HepG2 (cell line): ENCODE results near the gene C11orf54. TPM values are rescaled to one million over a fixed set of nuclear protein-coding genes. Genes with fewer than 3 reads are reported as not detected.
A peak's percentile ranks its signal among the peaks of the same experiment; 100 is the strongest.

Source experiments
- GATA4 ChIP-seq: sonication (generic); IDR thresholded peaks from 2 replicates; pipeline ENCODE4 v1.6.1; 2016; ENCODE audit warnings: antibody characterized with exemption, low read depth, borderline replicate concordance
- MEF2D ChIP-seq: sonication (generic); formaldehyde crosslinking; IDR thresholded peaks from 2 replicates; pipeline ENCODE4 v1.5.1; 2020; ENCODE audit warnings: mild to moderate bottlenecking, missing genetic modification reagents
- MTA1 ChIP-seq: sonication (generic); formaldehyde crosslinking; IDR thresholded peaks from 2 replicates; pipeline ENCODE4 v1.4.0; 2020; ENCODE audit warnings: missing genetic modification reagents, mild to moderate bottlenecking, borderline replicate concordance
- PHF21A ChIP-seq: sonication (generic); formaldehyde crosslinking; IDR thresholded peaks from 2 replicates; pipeline ENCODE4 v1.5.0; 2020; ENCODE audit warnings: mild to moderate bottlenecking, missing genetic modification reagents
- PRDM4 ChIP-seq: sonication (generic); formaldehyde crosslinking; IDR thresholded peaks from 2 replicates; pipeline ENCODE4 v1.9.0; 2021; ENCODE audit warnings: missing genetic modification reagents, borderline replicate concordance
- PTBP1 ChIP-seq: fragments of 200-400 bp; formaldehyde crosslinking; IDR thresholded peaks from 2 replicates; pipeline ENCODE4 v1.6.1; 2018; ENCODE audit warnings: low read length, low read depth; ENCODE audit not compliant: poor library complexity, severe bottlenecking
- SOX6 ChIP-seq, 2 experiments: fragments of 450-650 bp in 1 of 2; sonication (generic) in 1 of 2; formaldehyde crosslinking in 1 of 2; IDR thresholded peaks; 2 replicates each; pipeline versions ENCODE4 v1.4.0 to v1.6.1; 2017 to 2020; ENCODE audit warnings: antibody characterized with exemption in 1 of 2, mild to moderate bottlenecking in 1 of 2, missing genetic modification reagents in 1 of 2
- YEATS4 ChIP-seq: sonication (generic); formaldehyde crosslinking; IDR thresholded peaks from 2 replicates; pipeline ENCODE4 v1.4.0; 2020; ENCODE audit warnings: missing genetic modification reagents, borderline replicate concordance
- ZNF264 ChIP-seq: sonication (generic); formaldehyde crosslinking; IDR thresholded peaks from 2 replicates; pipeline ENCODE4 v1.4.0; 2020; ENCODE audit warnings: missing genetic modification reagents
- ZNF281 ChIP-seq: sonication (generic); formaldehyde crosslinking; IDR thresholded peaks from 2 replicates; pipeline ENCODE4 v1.4.0; 2020; ENCODE audit warnings: missing genetic modification reagents, borderline replicate concordance
- ZNF33A ChIP-seq: sonication (generic); formaldehyde crosslinking; IDR thresholded peaks from 2 replicates; pipeline ENCODE4 v1.5.1; 2020; ENCODE audit warnings: missing genetic modification reagents, mild to moderate bottlenecking, moderate library complexity, borderline replicate concordance
- ZNF879 ChIP-seq: sonication (generic); formaldehyde crosslinking; IDR thresholded peaks from 2 replicates; pipeline ENCODE4 v1.8.1; 2023; ENCODE audit warnings: missing genetic modification reagents
- polyA plus RNA-seq, 8 experiments: library from polyadenylated mRNA; depleted of rRNA in 3 of 8; stranded (reverse) in 7 of 8; unstranded in 1 of 8; fragments of >200 nt; fragmentation: Illumina TruSeq in 4 of 8; extraction: Trizol in 4 of 8; gene quantifications; 2 replicates each; pipeline versions ENCODE4 v1.2.1 to v1.2.3, GENCODE V29; 2011 to 2016; ENCODE audit warnings: low read depth in 4 of 8, missing spikeins in 1 of 8, mixed read lengths in 1 of 8; ENCODE audit not compliant: insufficient read depth in 1 of 8
- total RNA-seq, 5 experiments: library from RNA; depleted of rRNA; stranded (reverse); fragments of >200 nt; fragmentation: Illumina TruSeq; extraction: Trizol; gene quantifications; 2 replicates each; pipeline ENCODE4 v1.2.3, GENCODE V29; 2016; ENCODE audit warnings: low read depth in 1 of 5
- TF ChIP-seq, protein P1 (sequence below): sonication (generic); formaldehyde crosslinking; IDR thresholded peaks from 2 replicates; pipeline ENCODE4 v1.8.1; 2022; ENCODE audit warnings: mild to moderate bottlenecking, missing genetic modification reagents
- TF ChIP-seq, protein P2 (sequence below): sonication (generic); formaldehyde crosslinking; IDR thresholded peaks from 2 replicates; pipeline ENCODE4 v1.4.0; 2020; ENCODE audit warnings: missing genetic modification reagents, mild to moderate bottlenecking, borderline replicate concordance

Gene C11orf54
- total and polyA plus RNA-seq, 2 of the 13 experiments (the other 11 are each of a cell fraction or from before 2014, with no cell fraction given): 42.7 to 50.1 TPM

DNA sequence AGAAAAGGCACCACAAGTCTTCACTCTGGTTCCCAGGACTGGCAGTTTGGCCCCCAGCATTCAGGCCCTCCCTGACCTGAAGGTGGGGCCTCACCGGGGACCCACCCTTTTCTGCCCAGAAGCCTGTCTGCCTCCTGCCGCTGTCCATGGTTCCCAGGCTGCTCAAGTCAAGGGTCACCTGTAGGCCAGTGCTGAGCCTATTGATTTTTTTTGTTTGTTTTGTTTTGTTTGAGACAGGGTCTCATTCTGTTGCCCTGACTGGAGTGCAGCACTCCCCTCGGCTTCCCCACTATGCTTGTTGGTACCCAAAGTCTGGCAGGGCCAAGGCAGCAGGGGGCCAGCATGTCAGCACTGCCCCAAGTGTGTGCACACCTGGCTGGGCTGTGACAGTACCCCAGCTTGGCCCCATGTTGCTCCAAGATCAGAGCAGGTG is 31.6 kb downstream of the C11orf54 start (continued):
- TF ChIP-seq MTA1 (CRISPR knock-in tag) (no peak; the same call in 1 of the 2 replicates), ZNF281 (CRISPR knock-in tag) (peak; percentile 66; the same call in 1 of the 2 replicates), PHF21A (CRISPR knock-in tag) (no peak), SOX6 (IDR thresholded peaks at IDR 0.05) (no peak), SOX6 (CRISPR knock-in tag; IDR thresholded peaks at IDR 0.05) (peak; percentile 91), PRDM4 (CRISPR knock-in tag) (no peak), MEF2D (peak; percentile 53; the same call in 1 of the 2 replicates), PTBP1 (no peak), ZNF879 (CRISPR knock-in tag) (no peak), GATA4 (no peak), YEATS4 (CRISPR knock-in tag) (no peak; the same call in 1 of the 2 replicates), ZNF33A (CRISPR knock-in tag) (no peak), ZNF264 (CRISPR knock-in tag) (peak; percentile 83)
- TF ChIP-seq, protein P1, sequence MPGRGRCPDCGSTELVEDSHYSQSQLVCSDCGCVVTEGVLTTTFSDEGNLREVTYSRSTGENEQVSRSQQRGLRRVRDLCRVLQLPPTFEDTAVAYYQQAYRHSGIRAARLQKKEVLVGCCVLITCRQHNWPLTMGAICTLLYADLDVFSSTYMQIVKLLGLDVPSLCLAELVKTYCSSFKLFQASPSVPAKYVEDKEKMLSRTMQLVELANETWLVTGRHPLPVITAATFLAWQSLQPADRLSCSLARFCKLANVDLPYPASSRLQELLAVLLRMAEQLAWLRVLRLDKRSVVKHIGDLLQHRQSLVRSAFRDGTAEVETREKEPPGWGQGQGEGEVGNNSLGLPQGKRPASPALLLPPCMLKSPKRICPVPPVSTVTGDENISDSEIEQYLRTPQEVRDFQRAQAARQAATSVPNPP (CRISPR knock-in tag): no peak
- TF ChIP-seq, protein P2, sequence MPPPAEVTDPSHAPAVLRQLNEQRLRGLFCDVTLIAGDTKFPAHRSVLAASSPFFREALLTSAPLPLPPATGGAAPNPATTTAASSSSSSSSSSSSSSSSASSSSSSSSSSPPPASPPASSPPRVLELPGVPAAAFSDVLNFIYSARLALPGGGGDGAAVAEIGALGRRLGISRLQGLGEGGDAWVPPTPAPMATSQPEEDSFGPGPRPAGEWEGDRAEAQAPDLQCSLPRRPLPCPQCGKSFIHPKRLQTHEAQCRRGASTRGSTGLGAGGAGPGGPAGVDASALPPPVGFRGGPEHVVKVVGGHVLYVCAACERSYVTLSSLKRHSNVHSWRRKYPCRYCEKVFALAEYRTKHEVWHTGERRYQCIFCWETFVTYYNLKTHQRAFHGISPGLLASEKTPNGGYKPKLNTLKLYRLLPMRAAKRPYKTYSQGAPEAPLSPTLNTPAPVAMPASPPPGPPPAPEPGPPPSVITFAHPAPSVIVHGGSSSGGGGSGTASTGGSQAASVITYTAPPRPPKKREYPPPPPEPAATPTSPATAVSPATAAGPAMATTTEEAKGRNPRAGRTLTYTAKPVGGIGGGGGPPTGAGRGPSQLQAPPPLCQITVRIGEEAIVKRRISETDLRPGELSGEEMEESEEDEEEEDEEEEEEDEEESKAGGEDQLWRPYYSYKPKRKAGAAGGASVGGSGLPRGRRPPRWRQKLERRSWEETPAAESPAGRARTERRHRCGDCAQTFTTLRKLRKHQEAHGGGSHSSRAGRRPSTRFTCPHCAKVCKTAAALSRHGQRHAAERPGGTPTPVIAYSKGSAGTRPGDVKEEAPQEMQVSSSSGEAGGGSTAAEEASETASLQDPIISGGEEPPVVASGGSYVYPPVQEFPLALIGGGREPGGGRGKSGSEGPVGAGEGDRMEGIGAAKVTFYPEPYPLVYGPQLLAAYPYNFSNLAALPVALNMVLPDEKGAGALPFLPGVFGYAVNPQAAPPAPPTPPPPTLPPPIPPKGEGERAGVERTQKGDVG (CRISPR knock-in tag): no peak
